GM12878 (cell line): ENCODE measurements around the gene ECI1. TPM values are rescaled to one million over a fixed set of nuclear protein-coding genes. Genes with fewer than 3 reads are reported as not detected.

Experiments
- ATAC-seq: fragments of 200-7000 bp; cut with Tn5 transposase; 3 replicates; pipeline ENCODE4 v1.9.1; 2020; ENCODE audit warnings: mild to moderate bottlenecking, moderate library complexity
- BruUV-seq: library from RNA; stranded (reverse); fragments of 400-500 nt; replicated peaks from 2 replicates; lab custom pipeline; 2021; lab: Mats Ljungman, UMichigan
- CTCF ChIA-PET: fragments of 300-600 bp; sonication (Branson Sonifier 250); formaldehyde crosslinking; extraction: SDS; loops from one replicate; lab custom pipeline; 2021; ENCODE audit warnings: inconsistent platforms; lab: Yijun Ruan, JAX
- POLR2A ChIA-PET: fragments of 350-600 bp; formaldehyde crosslinking; extraction: SDS; loops from one replicate; lab custom pipeline; 2021; ENCODE audit warnings: inconsistent platforms; lab: Charles Lee
- RAD21 ChIA-PET: fragments of 300-600 bp; sonication (Branson Sonifier 250); formaldehyde crosslinking; loops from one replicate; lab custom pipeline; 2023; ENCODE audit warnings: antibody characterized with exemption; ENCODE audit not compliant: unreplicated experiment; lab: Charles Lee
- SMC1A ChIA-PET: fragments of 300-600 bp; sonication (Branson Sonifier 250); formaldehyde crosslinking; loops from one replicate; lab custom pipeline; 2023; ENCODE audit not compliant: unreplicated experiment, uncharacterized antibody; lab: Charles Lee
- DNase-seq: peaks from one replicate; pipeline ENCODE4 v3.0.0-alpha.2; 2011; ENCODE audit warnings: low read depth, low spot score
- FAIRE-seq: peaks from 3 replicates; lab custom pipeline; 2011; peaks lifted over from hg19 to GRCh38; lab: Jason Lieb, UNC
- H2AFZ ChIP-seq: 2 replicates; pipeline ENCODE4 v1.6.0; 2011; ENCODE audit warnings: low read depth, low read length, control low read depth; ENCODE audit not compliant: control insufficient read depth
- H3K27ac ChIP-seq: 2 replicates; pipeline ENCODE4 v1.5.1; 2011; ENCODE audit warnings: control low read depth; ENCODE audit not compliant: control insufficient read depth, insufficient read depth
- H3K27me3 ChIP-seq, 2 experiments: replicated peaks in 1 of 2; 2 replicates each; pipeline versions ENCODE4 v1.6.0 to v1.6.1; 2011; ENCODE audit warnings: low read length in 1 of 2; ENCODE audit not compliant: control insufficient read depth in 2 of 2, insufficient read depth in 2 of 2
- H3K36me3 ChIP-seq, 2 experiments: 2 replicates each; pipeline ENCODE4 v1.5.1; 2011; ENCODE audit warnings: low read length in 1 of 2; ENCODE audit not compliant: control insufficient read depth in 2 of 2, insufficient read depth in 2 of 2
- H3K4me1 ChIP-seq: 2 replicates; pipeline ENCODE4 v1.6.1; 2011; ENCODE audit warnings: mild to moderate bottlenecking, low read length, moderate library complexity, mixed read lengths; ENCODE audit not compliant: control insufficient read depth, insufficient read depth
- H3K4me2 ChIP-seq: 2 replicates; pipeline ENCODE4 v1.6.0; 2011; ENCODE audit warnings: control low read depth; ENCODE audit not compliant: control insufficient read depth, insufficient read depth
- H3K4me3 ChIP-seq: fragments of 200-600 bp; sonication (generic); 2 replicates; pipeline ENCODE4 v1.5.1; 2016
- H3K79me2 ChIP-seq: 2 replicates; pipeline ENCODE4 v1.6.0; 2011; ENCODE audit warnings: low read length; ENCODE audit not compliant: control insufficient read depth, insufficient read depth
- H3K9ac ChIP-seq: 2 replicates; pipeline ENCODE4 v1.8.0; 2011; ENCODE audit warnings: low read length, control low read depth, mixed read lengths; ENCODE audit not compliant: control insufficient read depth, insufficient read depth
- H3K9me3 ChIP-seq: replicated peaks from 3 replicates; pipeline ENCODE4 v1.5.1; 2011; ENCODE audit warnings: mild to moderate bottlenecking, low read length; ENCODE audit not compliant: control insufficient read depth, insufficient read depth
- H4K20me1 ChIP-seq: 2 replicates; pipeline ENCODE4 v1.6.0; 2011; ENCODE audit not compliant: control insufficient read depth, insufficient read depth
- PBX3 ChIP-seq: IDR thresholded peaks from 2 replicates; pipeline ENCODE4 v1.6.1; 2011; ENCODE audit warnings: mild to moderate bottlenecking, low read depth, low read length, moderate library complexity; ENCODE audit not compliant: insufficient replicate concordance
- RELA ChIP-seq: fragments of 450-650 bp; IDR thresholded peaks from 2 replicates; pipeline ENCODE4 v1.8.0; 2014; ENCODE audit warnings: borderline replicate concordance; ENCODE audit not compliant: partially characterized antibody
- ZNF592 ChIP-seq: fragments of 450-650 bp; IDR thresholded peaks from 2 replicates; pipeline ENCODE4 v1.6.1; 2017; ENCODE audit warnings: mild to moderate bottlenecking, moderate library complexity
- WGBS: methylation state at CpG from one replicate; pipeline ENCODE4 v1.1.6; 2016; ENCODE audit warnings: low lambda C conversion rate; ENCODE audit not compliant: insufficient replicate concordance, insufficient coverage; ENCODE audit errors: missing lambda C conversion rate; 5-methylcytosine and 5-hydroxymethylcytosine counted together
- in situ Hi-C: fragments of 300-500 bp; cut with MboI; formaldehyde crosslinking; loops from 9 replicates; pipeline ENCODE4 v1.14.3; 2018; ENCODE audit warnings: mixed read lengths
- intact Hi-C: fragments of 100-400 bp; cut with micrococcal nuclease; formaldehyde crosslinking; loops from one replicate; pipeline ENCODE4 v1.14.2; 2022; ENCODE audit not compliant: unreplicated experiment
- polyA plus RNA-seq, 11 experiments: library from polyadenylated mRNA; depleted of rRNA in 4 of 11; unstranded in 6 of 11; stranded (reverse) in 5 of 11; fragments of >200 nt; fragmentation: Nextera tagmentation in 4 of 11; fragmentation: Illumina TruSeq in 1 of 11; extraction: Ambion mirVana in 4 of 11; extraction: Trizol in 1 of 11; gene quantifications; 1 replicate in 1 of 11; 2 replicates in 10 of 11; pipeline versions ENCODE4 v1.2.1 to v1.2.3, GENCODE V29; 2011 to 2016; ENCODE audit warnings: inconsistent platforms in 2 of 11, missing spikeins in 2 of 11, low read depth in 1 of 11
- total RNA-seq, 4 experiments: library from RNA; depleted of rRNA in 3 of 4; stranded (reverse); fragments of >200 nt in 3 of 4; fragmentation: Illumina TruSeq in 1 of 4; extraction: Trizol in 1 of 4; gene quantifications; 2 replicates each; pipeline versions ENCODE4 v1.2.1 to v1.2.3, GENCODE V29; 2013 to 2021

The ECI1 gene
- total and polyA plus RNA-seq, 10 of the 15 experiments (the other 5 are each of a cell fraction or from before 2014, with no cell fraction given) = 2.2 to 82.1 (median 24.8) TPM

- FAIRE-seq (no peak), ATAC-seq (no peak), DNase-seq (no peak)
- Histone ChIP-seq H3K79me2 (peaks cover 5% of the 10 kb centered on the region), H3K27ac (no peak overlapping the region), H2AFZ (no peak overlapping the region), H3K4me3 (no peak overlapping the region), H4K20me1 (0 out of 2 replicates have a peak, but pooled peaks cover 3% of the 10 kb centered on the region), H3K9me3 (no peaks in the 10 kb centered on the region), H3K9ac (no peak overlapping the region), H3K4me1 (peaks cover 11% of the 10 kb centered on the region), H3K27me3 (no peaks in the 10 kb centered on the region), H3K4me2 (no peak overlapping the region), H3K36me3 (no peaks in the 10 kb centered on the region)
- ChIA-PET RAD21 (no interaction called here), POLR2A (no interaction called here), CTCF (interaction anchor here (0.5 kb wide), 1 partner anchor 152 kb away, joined by 3 read pairs; no protein-coding TSS in a partner anchor), SMC1A (no interaction called here)
- intact Hi-C loops = no loop called here
- BruUV-seq = no TSS peak
- in situ Hi-C loops = no loop called here
- TF ChIP-seq PBX3 (no peak), RELA (no peak), ZNF592 (no peak)
- 88% methylated on average over 16 of the region's 16 CpGs for WGBS
These were observed 22.1 kb upstream of the ECI1 start for GRCh38 chr16:2273484-2273883.
